Lower leg skin (tissue), 4 donors: ENCODE data around the gene SMCP. TPM values are rescaled to one million over a fixed set of nuclear protein-coding genes. Genes with fewer than 3 reads are reported as not detected.

Experiments
- DNase-seq, 2 donors: peaks; one replicate each; pipeline ENCODE4 v3.0.0-alpha.2; 2019; ENCODE audit warnings: low spot score in 2 of 2
- H3K4me3 ChIP-seq: fragments of 200-600 bp; sonication (generic); 2 replicates; pipeline ENCODE4 v1.5.1; 2017; ENCODE audit warnings: mild to moderate bottlenecking, low read depth; ENCODE audit not compliant: poor library complexity, severe bottlenecking
- POLR2A ChIP-seq, 2 donors: fragments of 450-650 bp; IDR thresholded peaks; one replicate each; pipeline ENCODE4 v1.6.1; 2016 to 2017; ENCODE audit warnings: antibody characterized with exemption in 2 of 2, mild to moderate bottlenecking in 1 of 2, moderate library complexity in 1 of 2
- WGBS, 2 donors: methylation state at CpG; one replicate each; pipeline ENCODE4 v1.1.5; 2018; 5-methylcytosine and 5-hydroxymethylcytosine counted together
- intact Hi-C: fragments of 100-400 bp; cut with DNase I; formaldehyde crosslinking; loops from one replicate; pipeline ENCODE4 v1.15.0; 2023; ENCODE audit warnings: low total_unique reads
- total RNA-seq, 4 donors: library from RNA; depleted of rRNA; stranded (reverse); fragments of >200 nt; gene quantifications; one replicate each; pipeline ENCODE4 v1.1.0, GENCODE V29; 2016
- TF ChIP-seq, protein P1 (sequence below), 3 donors: fragments of 450-650 bp; IDR thresholded peaks; one replicate each; pipeline ENCODE4 v1.5.1; 2016; ENCODE audit warnings: antibody characterized with exemption in 3 of 3, mild to moderate bottlenecking in 3 of 3, moderate library complexity in 2 of 3

The SMCP gene
- total RNA-seq, 4 donors from 2014 or later: not detected

DNA sequence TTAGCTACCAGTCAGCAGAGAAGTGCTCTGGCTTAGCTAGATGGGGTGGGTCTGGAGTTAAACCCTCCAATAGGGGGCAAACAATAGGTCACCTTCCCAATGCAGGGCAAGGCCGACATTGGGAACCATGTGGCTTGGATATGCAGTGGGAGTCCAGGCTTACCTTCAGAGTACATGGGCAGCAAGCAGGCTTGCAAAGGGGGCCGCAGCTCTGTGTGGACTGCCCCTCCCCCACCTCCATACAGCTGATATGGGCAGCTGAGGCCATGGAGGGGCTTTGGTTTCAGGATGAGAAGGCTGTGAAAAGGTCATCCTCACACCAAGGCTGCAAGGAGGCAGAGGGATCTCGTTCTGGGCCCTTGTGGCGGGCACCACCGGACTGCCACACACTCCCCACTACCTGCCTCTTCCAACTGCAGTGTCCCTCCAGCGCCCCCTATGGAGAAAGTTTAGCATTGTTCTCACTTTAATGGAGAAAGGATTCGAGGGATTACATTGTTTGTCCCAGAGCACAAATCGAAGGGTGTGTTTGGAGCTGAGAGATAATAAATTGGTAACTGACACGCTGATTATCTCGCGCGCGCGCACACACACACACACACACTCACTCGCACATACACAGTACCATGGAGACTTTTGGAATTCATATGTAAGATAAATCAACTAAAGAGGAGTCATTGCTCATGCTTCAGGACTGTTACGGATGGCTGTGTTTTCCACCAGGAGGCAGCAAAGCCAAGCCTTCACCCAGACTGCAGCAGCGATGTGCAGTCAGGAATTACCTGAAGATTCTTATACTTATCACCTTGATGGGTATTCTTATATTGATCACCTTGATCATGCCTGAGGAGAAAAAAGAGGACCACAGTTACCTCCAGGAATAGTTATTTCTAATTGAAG is 7.0 kb upstream of the SMCP start:
- intact Hi-C loops: loop anchor here (5.0 to 10.0 kb wide), 2 partner anchors 54 to 321 kb away; no protein-coding TSS in a partner anchor
- TF ChIP-seq, protein P1, sequence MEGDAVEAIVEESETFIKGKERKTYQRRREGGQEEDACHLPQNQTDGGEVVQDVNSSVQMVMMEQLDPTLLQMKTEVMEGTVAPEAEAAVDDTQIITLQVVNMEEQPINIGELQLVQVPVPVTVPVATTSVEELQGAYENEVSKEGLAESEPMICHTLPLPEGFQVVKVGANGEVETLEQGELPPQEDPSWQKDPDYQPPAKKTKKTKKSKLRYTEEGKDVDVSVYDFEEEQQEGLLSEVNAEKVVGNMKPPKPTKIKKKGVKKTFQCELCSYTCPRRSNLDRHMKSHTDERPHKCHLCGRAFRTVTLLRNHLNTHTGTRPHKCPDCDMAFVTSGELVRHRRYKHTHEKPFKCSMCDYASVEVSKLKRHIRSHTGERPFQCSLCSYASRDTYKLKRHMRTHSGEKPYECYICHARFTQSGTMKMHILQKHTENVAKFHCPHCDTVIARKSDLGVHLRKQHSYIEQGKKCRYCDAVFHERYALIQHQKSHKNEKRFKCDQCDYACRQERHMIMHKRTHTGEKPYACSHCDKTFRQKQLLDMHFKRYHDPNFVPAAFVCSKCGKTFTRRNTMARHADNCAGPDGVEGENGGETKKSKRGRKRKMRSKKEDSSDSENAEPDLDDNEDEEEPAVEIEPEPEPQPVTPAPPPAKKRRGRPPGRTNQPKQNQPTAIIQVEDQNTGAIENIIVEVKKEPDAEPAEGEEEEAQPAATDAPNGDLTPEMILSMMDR (IDR thresholded peaks at IDR 0.05): no peak
- no peak for TF ChIP-seq POLR2A (IDR thresholded peaks at IDR 0.05)
- 39 to 42% methylated on average over 17 of the region's 17 CpGs for WGBS, 2 donors
- DNase-seq: no peak
- H3K4me3 ChIP-seq: no peak overlapping the region

DNA sequence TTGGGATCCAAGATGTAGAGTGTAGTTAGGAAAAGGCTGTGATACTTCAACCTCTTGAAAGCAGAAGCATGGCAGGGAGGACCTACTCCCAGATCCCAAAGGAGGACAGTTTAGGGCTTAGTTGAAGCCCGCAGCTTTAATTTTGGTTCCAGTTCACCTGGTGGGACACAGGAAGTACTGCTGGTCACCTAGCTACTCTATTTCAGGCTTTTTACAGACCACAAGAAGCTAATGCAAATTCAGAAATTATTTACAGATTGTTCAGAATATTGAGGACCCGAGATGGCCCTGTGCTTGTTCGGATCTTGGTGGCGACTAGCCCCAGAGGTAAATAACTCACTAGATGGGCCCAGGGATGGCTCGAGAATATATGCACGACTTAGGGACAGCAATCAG is 6.4 kb upstream of the SMCP start:
- no peak overlapping the region for H3K4me3 ChIP-seq
- no peak for DNase-seq
- intact Hi-C loops: loop anchor here (5.0 to 10.0 kb wide), 2 partner anchors 53 to 321 kb away; no protein-coding TSS in a partner anchor
- TF ChIP-seq, protein P1 (IDR thresholded peaks at IDR 0.05): no peak
- TF ChIP-seq POLR2A (IDR thresholded peaks at IDR 0.05): no peak
- WGBS, 2 donors: 86 to 92% methylated on average over 6 of the region's 6 CpGs

DNA sequence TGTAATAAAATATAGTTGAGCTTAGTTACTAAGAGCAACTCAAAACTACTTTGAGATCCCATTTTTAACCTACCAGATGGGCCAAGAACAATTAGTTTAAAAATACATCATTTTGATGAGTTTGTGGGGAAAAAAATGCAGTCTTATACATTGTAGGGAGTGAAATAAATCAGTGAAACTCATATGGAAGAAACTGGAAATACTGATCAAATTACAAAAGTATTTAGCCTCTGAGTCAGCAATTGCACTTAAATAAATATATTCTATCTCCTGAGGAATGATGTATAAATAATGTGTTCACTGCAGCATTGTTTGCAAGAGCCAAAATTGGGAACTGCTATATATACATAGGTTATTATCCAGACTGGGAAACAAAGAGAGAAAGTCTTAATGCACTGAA is 4.6 kb upstream of the SMCP start:
- no peak for TF ChIP-seq POLR2A (IDR thresholded peaks at IDR 0.05)
- TF ChIP-seq, protein P1 (IDR thresholded peaks at IDR 0.05): no peak
- H3K4me3 ChIP-seq: no peak overlapping the region
- intact Hi-C loops: loop anchor here (5.0 to 10.0 kb wide), 2 partner anchors 51 to 319 kb away; no protein-coding TSS in a partner anchor
- no peak for DNase-seq

DNA sequence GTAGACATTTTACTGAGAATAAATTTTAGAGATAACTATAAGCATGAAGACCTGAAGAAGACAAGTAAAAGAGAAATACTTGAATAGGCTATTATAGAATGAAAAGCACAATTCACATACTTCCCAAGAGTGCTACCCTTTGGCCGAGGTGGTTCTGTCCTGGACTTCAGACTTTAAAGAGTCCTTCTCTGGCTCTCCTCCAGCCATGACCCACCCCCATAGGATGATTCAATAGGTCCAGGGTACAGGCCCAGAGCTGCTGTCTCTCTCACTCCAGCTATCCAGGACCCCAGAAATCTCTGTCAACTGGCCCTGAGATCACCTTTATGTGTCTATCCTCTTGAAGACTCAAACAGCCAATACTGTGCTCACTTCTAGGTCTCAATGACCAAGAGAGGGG is 1.3 kb upstream of the SMCP start:
- TF ChIP-seq POLR2A (IDR thresholded peaks at IDR 0.05): no peak
- TF ChIP-seq, protein P1 (IDR thresholded peaks at IDR 0.05): no peak
- intact Hi-C loops: loop anchor here (10.0 kb wide), 1 partner anchor 48 kb away; no protein-coding TSS in a partner anchor
- no peak for DNase-seq
- WGBS, 2 donors: 93 to 95% methylated on average over 1 of the region's 1 CpG
- no peak overlapping the region for H3K4me3 ChIP-seq

DNA sequence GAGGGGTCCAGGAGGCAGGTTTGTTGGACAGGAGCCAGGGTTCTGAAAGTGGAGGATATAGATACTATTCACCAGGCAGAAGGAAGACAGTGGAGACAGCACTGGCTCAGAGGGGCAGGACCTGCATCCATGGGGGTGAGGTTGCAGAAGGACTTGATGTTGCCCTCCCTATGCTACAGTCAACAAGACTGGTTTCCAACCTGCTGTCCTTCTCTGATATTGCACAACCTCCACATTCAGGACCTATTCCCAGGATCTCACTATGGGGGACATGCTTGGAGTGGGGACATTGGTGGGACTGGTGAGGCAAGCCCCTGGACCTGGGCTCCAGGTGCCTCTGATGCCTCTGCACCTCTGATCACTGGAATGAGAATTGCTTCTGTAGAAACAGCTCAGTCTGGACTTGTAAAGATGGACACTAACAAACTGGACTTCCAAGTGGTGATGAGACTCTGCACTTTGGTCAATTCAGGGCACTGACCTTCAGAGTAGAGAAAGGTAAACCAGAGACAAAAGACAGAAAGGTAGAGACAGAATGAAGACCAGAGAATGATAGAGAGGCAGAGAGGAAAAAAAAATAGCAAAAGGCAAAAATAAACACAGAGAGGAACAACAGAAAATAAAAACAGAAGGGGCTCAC is 1.6 kb downstream of the SMCP start:
- TF ChIP-seq, protein P1 (IDR thresholded peaks at IDR 0.05): no peak
- TF ChIP-seq POLR2A (IDR thresholded peaks at IDR 0.05): no peak
- H3K4me3 ChIP-seq: no peak overlapping the region
- DNase-seq: peak in 1 of 2 donors; percentile 58
- intact Hi-C loops: loop anchor here (10.0 kb wide), 1 partner anchor 45 kb away; no protein-coding TSS in a partner anchor
